Urinary bladder (tissue), 4 donors: ENCODE measurements around the gene SFT2D1. TPM values are rescaled to one million over a fixed set of nuclear protein-coding genes. Genes with fewer than 3 reads are reported as not detected.

Source experiments
- DNase-seq: peaks from one replicate; pipeline ENCODE4 v3.0.0-alpha.2; 2015; ENCODE audit errors: extremely low spot score
- H3K27ac ChIP-seq: one replicate; pipeline ENCODE4 v1.5.1; 2013; ENCODE audit warnings: low read depth, mild to moderate bottlenecking, moderate library complexity
- H3K36me3 ChIP-seq: one replicate; pipeline ENCODE4 v1.6.1; 2013; ENCODE audit warnings: mild to moderate bottlenecking, moderate library complexity; ENCODE audit not compliant: insufficient read depth
- H3K4me1 ChIP-seq: one replicate; pipeline ENCODE4 v1.6.1; 2013; ENCODE audit warnings: mild to moderate bottlenecking, moderate library complexity; ENCODE audit not compliant: insufficient read depth
- H3K4me3 ChIP-seq: one replicate; pipeline ENCODE4 v1.5.1; 2013; ENCODE audit warnings: low read depth, low read length
- WGBS: extraction: QIAGEN DNeasy Blood & Tissue Kit; methylation state at CpG from one replicate; pipeline ENCODE4 v1.1.7; 2013; 5-methylcytosine and 5-hydroxymethylcytosine counted together
- polyA plus RNA-seq: library from polyadenylated mRNA; stranded (reverse); fragments of 200-250 nt; gene quantifications from one replicate; pipeline ENCODE4 v1.2.3, GENCODE V29; 2013
- total RNA-seq: library from RNA; depleted of rRNA; stranded (reverse); fragments of >200 nt; gene quantifications from one replicate; pipeline ENCODE4 v1.2.3, GENCODE V29; 2014
- donor health status: healthy with polysubstance abuse.
- donor health status: healthy.

SFT2D1 gene
- total and polyA plus RNA-seq, 2 donors, result 37.4 to 47.2 TPM

GRCh38 chr6:166278579-166279392 is 63.6 kb downstream of the SFT2D1 start:
- 81% methylated on average over 8 of the region's 8 CpGs for WGBS
- no peak for DNase-seq
- Histone ChIP-seq H3K36me3 (no peaks in the 10 kb centered on the region), H3K4me1 (no peaks in the 10 kb centered on the region), H3K27ac (no peak overlapping the region), H3K4me3 (no peak overlapping the region)

GRCh38 chr6:166277892-166278578 is 64.3 kb downstream of the SFT2D1 start:
- no peak for DNase-seq
- WGBS, result 89% methylated on average over 11 of the region's 11 CpGs

GRCh38 chr6:166277018-166277417 is 65.3 kb downstream of the SFT2D1 start:
- 44% methylated on average over 11 of the region's 11 CpGs for WGBS
- no peaks in the 10 kb centered on the region for H3K36me3 ChIP-seq
- H3K4me1 ChIP-seq, result no peaks in the 10 kb centered on the region
- no peak for DNase-seq
- no peak overlapping the region for H3K27ac ChIP-seq
- no peak overlapping the region for H3K4me3 ChIP-seq

More at GRCh38 chr6:166277892-166278578, 64.3 kb downstream of the SFT2D1 start:
- Histone ChIP-seq H3K36me3 (no peaks in the 10 kb centered on the region), H3K4me1 (no peaks in the 10 kb centered on the region), H3K27ac (no peak overlapping the region), H3K4me3 (no peak overlapping the region)

GRCh38 chr6:166275714-166276166 is 66.6 kb downstream of the SFT2D1 start:
- H3K4me1 ChIP-seq, result no peaks in the 10 kb centered on the region
- no peaks in the 10 kb centered on the region for H3K36me3 ChIP-seq
- H3K27ac ChIP-seq, result no peak overlapping the region
- no peak for DNase-seq
- no peak overlapping the region for H3K4me3 ChIP-seq
- 2% methylated on average over 21 of the region's 21 CpGs for WGBS

GRCh38 chr6:166274739-166275370 is 67.5 kb downstream of the SFT2D1 start:
- Histone ChIP-seq H3K4me3 (no peak overlapping the region), H3K4me1 (no peaks in the 10 kb centered on the region), H3K27ac (no peak overlapping the region), H3K36me3 (no peaks in the 10 kb centered on the region)
- 72% methylated on average over 13 of the region's 13 CpGs for WGBS
- no peak for DNase-seq

GRCh38 chr6:166274163-166274562 is 68.2 kb downstream of the SFT2D1 start:
- WGBS, result 72% methylated on average over 4 of the region's 4 CpGs

GRCh38 chr6:166271376-166271765 is 71.0 kb downstream of the SFT2D1 start:
- Histone ChIP-seq H3K4me1 (no peaks in the 10 kb centered on the region), H3K4me3 (no peak overlapping the region), H3K27ac (no peak overlapping the region), H3K36me3 (no peaks in the 10 kb centered on the region)
- 86% methylated on average over 9 of the region's 9 CpGs for WGBS
- DNase-seq, result no peak

More at GRCh38 chr6:166274163-166274562, 68.2 kb downstream of the SFT2D1 start:
- Histone ChIP-seq H3K4me1 (no peaks in the 10 kb centered on the region), H3K4me3 (no peak overlapping the region), H3K27ac (no peak overlapping the region), H3K36me3 (no peaks in the 10 kb centered on the region)
- no peak for DNase-seq

GRCh38 chr6:166270706-166271375 is 71.5 kb downstream of the SFT2D1 start:
- H3K27ac ChIP-seq, result no peak overlapping the region
- WGBS, result 83% methylated on average over 10 of the region's 10 CpGs
- H3K36me3 ChIP-seq, result no peaks in the 10 kb centered on the region
- H3K4me1 ChIP-seq, result no peaks in the 10 kb centered on the region
- no peak for DNase-seq
- H3K4me3 ChIP-seq, result no peak overlapping the region

Other genes starting within 250 kb of the SFT2D1 start
- not detected for gene TBXT, start 174.7 kb downstream of the SFT2D1 start, total RNA-seq
- not detected for gene TBXT, start 174.7 kb downstream of the SFT2D1 start, polyA plus RNA-seq
- gene PRR18, start 34.2 kb downstream of the SFT2D1 start, total RNA-seq, result not detected
- not detected for gene PRR18, start 34.2 kb downstream of the SFT2D1 start, polyA plus RNA-seq
- 40.9 TPM for gene MPC1, start 40.4 kb upstream of the SFT2D1 start, total RNA-seq
- gene MPC1, start 40.4 kb upstream of the SFT2D1 start, polyA plus RNA-seq, result 71.4 TPM
- 6.0 TPM for gene RAMACL, start 244.1 kb upstream of the SFT2D1 start, total RNA-seq
- gene RAMACL, start 244.1 kb upstream of the SFT2D1 start, polyA plus RNA-seq, result 0.37 TPM